GM18520 (cell line): ENCODE results near the gene COL18A1.
"Not testable (repeated sequence)": the region's sequence is repeated elsewhere in the genome, so short reads cannot be mapped to it uniquely, and the experiment has no call there.

Experiments
- ATAC-seq: cut with Tn5 transposase; IDR thresholded peaks from one replicate; pipeline ENCODE4 v1.9.1; 2021; ENCODE audit not compliant: unreplicated experiment

COL18A1 gene

GRCh38 chr21:45423968-45424853, 19.2 kb downstream of the COL18A1 start:
- ATAC-seq, result no peak

DNA sequence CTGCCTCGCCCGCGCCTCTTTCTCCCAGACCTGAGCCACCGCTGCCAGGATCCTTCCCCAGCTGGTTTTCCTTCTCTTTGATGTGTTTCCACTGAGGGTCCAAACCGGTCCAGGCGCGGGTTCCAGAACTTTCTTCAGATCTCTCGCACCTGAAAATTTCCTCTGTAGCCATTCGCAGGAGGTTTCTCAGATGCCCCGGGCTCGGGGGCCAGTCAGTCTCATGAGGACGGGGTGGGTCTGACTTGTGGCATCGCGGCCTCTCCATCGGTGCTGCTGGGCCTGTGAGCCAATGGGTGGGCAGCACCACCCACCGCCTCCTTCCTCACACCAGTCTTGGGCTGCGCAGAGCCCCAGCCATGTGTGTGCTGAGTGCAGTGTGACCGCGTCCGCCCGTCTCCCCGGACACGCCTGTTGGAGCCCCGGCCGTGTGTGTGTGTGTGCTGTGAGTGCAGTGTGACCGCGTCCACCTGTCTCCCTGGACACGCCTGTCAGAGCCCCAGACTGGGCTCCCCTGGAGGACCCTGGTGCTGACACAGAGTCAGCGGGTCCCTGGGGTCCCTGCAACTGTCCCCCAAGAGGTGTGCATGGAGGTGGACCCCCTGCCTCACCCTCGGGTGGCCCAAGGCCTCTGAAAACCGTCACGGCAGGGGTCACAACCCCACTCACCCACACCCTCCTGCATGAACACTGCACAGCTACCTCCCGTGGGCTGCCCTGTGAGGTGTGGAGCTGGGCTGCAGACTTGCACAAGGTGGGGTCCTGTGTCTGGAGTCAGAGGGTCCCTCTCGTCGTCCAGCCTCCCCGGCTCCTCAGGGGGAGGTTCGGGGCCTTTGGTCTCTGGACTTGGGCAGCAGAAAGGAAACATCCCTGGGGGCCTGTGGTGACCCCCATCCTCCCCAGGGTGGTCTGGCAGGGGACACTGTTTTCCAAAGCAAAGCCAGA, 20.2 kb downstream of the COL18A1 start:
- no peak for ATAC-seq

DNA sequence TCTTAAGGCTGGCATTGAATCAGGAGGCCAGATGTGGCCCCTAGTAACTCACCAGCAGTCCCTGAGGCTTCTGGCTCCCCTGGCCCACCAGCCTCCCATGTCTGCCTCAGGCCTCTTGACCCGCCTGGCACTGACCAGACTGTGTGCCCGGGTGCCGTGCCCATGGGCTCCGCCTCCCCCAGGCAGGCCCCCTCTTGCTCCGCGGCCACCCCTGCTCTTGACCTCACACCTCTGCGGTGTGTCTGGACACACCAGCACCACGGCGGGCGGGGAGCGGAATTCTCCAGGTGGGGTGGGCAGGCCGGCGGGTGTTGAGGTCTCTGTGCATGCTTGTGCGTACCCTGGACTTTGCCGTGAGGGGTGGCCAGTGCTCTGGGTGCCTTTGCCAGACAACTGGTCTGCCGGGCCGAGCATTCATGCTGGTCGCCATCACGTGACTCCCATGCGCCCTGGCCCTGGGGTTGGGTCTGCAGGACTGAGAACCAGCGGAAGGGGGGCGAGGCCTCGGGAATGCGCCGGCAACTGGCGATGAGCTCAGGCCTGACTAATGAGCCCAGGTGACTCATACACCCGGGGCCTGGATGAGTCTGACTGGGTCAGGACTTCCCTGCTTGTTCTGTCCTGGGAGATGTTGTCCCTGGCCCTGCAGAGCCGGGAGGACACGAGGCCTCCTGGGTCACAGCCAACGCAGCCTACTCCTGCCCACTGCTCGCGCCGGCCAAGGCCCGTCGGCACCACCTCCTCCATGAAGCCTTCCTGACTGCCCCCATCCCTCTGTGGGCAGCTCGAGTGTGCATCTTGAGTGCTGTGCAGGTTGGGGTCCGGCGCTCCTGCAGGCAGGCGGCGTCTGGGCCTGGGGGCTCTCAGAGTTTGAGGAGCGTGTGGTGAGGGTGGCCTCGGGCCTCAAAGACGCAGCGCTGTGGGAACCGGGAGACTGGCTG, 22.6 kb downstream of the COL18A1 start:
- no peak for ATAC-seq

DNA sequence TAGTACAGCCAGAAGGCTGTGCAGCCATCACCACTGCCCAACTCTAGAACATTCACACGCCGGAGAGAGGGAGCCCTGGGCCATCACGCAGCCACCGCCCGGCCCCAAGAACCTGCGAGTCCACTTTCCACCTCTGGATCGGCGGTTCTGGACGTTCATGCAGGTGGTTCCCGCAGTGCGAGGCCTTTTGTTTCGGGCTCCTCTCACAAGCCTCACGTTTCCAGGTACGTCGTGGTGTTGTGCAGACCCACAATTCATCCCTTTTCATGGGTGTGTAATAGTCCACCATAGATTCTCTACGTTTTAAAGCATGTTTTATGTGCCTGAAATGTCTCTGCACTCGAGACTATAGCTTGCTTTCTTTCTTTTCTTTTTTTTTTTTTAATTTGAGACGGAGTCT, 23.6 kb downstream of the COL18A1 start:
- ATAC-seq, result no peak

GRCh38 chr21:45429221-45430175, 24.5 kb downstream of the COL18A1 start:
- ATAC-seq, result no peak

DNA sequence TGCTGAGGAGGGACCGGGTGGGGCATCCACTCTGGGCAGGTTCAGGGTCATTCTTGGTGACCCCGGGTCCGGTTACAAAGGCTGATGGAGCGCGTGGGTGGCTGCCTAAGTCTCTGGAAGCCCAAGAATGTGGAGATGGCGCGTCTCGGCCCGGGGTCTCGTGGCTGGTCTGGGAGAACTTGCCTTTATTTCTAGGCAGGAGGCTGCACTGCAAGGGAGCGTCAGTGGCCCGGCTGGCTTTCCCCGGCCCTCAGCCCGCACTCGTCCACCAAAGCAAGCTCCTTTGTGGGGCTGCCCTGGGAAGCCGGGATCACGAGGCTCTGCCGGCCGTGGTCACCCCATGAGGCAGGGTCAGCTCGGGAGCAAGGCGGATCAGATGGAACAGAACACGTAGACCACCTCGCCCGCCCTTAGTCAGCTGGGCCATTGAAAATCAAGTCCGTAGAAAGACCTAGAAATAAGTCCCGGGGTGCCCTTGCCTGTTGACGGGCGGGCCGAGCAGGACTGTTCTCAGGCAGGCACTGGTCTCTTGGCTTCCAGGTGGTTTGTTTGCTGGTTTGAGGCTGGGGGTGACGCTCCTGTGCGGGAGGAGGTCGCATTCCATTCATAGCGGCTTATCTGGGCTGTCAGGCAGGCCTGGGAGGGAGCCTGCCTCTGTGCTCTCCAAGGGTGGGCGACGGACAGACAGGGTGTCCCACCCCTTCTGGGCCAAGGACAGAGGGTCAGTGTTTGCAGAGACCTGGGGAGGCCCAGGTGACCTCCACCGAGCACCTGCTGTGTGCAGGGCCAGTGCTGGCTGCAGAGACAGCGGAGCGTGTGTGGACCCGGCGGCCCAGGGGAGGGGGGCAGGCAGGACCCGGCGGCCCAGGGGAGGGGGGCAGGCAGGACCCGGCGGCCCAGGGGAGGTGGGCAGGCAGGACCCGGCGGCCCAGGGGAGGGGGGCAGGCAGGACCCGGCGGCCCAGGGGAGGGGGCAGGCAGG, 25.8 kb downstream of the COL18A1 start:
- ATAC-seq, result no peak

DNA sequence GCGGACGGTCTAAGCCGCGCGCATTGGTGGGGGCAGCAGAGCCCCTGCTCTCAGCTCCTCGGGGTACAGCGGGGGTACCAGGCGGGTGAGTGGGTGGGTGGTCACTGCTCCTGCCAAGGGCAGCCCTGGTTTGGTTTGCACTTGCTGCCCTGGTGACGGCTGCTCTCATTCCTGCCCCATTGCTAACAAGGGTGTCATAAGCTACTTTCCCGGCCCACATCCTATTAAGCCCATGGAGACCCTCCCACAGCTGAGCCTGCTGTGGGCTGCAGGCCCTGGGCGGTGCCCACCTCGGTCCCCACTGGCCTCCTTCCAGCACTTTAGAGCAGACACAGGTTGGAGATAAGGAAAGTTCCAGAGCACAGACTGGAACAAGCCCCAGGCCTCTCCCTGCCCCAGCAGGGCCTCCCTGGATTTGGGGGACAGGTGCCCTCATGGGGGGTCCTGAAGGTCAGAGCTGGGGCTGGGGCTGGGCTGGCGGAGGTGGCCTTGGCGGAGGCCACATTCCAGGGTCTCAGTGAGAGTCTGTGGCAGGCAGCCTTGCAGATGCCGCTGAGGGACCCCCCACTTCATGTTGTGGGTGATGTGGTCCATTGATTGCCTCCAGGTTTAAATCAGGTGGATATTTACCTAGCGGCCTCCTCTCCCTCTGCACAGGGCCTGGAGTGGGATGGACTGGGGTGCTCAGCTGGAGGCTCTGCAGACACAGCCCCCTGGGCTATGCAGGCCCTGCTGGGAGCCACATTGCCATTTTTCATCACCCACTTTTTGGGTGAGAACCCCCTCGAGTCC, 27.0 kb downstream of the COL18A1 start:
- ATAC-seq, result no peak

- ATAC-seq, result no peak
These were observed 27.8 kb downstream of the COL18A1 start for GRCh38 chr21:45432575-45433255.

DNA sequence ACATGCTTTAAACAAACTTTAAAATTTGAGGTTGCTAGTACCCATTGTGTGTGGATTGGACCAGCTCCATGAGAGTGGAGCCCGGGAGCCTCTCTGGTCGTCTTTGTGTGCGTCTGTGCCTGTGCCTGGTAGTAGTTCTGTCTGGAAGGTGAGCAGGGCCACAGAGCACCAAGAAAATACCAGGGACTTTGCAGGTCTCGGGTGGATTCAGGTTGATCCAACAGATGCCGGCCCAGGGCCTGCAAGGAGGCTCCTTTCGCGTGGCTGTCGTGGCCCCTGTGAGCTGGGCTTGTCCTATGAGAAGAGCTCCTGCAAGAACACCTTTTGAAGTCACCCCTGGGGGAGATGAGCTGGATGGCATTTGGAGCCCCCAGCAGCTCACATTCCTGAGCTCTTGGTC, 28.3 kb downstream of the COL18A1 start:
- ATAC-seq, result no peak

DNA sequence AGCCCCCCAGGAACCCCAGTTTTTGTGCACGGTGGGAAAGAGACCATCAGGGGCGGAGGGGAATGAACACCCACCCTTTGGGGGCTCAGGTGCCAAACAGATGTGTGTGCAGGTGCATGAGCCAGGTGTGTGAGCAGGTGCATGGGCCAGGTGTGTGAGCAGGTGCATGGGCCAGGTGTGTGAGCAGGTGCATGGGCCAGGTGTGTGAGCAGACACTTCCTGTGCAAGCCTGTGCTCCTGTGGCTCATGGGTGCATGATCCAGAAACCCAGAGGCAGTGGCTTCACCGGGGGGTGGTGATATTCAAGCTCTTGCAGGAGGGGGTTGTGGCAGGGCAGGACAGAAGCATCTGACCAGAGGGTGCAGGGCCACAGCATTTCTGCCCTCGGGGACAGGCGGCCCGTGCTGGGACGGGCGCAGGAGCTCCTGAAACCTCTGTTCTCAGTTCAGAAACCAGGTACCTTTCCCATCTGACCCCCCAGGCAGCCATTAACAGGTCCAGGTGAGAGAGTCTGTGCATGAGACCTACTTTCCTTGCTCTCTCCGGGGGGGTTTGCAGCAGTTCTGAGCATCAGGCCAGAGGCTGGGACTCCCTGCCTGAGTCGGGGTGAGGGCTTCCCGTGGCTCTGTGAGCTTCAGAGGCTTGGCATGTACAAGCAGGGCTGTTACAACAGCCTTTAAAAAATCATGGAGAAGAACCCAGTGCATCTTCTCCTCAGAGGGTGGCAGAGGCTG, 29.1 kb downstream of the COL18A1 start:
- ATAC-seq, result no peak

GRCh38 chr21:45434645-45435217, 29.8 kb downstream of the COL18A1 start:
- no peak for ATAC-seq

- no peak for ATAC-seq
These were observed 30.5 kb downstream of the COL18A1 start for GRCh38 chr21:45435405-45435981.

DNA sequence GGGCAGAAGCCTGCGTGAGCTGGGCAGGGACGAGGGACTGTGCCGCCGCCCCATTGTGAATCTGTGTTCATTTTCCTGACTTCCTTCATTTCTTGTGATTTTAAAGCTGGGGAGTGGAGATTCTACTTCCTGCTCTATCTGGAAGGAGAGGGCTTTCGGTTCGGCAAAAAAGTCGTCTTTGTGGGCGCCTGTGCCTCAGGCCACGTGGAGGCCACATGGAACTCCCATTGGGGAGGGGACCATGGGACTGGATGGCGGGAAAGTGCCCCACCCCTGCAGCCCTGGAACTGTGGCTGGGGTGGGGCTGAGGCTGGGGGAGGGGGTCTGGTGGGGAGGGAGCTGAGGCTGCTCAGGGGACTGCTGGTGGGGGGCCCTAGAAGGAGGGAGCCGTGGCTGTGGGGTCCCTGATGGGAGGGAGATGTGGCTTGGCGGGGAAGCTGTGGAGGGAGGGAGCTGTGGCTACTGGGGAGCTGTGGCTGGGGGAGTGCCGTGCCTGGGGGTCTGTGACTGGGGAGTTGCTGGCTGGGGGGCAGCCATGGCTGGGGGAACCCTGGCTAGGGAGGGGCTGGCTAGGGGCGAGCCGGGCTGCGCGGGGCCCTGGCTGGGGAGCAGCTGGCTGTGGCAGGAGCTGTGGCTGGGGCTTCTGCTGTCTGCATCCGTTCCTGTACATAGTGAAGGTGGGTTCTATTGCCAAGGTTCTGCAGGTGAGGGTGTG, 31.5 kb downstream of the COL18A1 start:
- ATAC-seq, result no peak

- not testable (repeated sequence) for ATAC-seq
These were observed 32.9 kb downstream of the COL18A1 start for GRCh38 chr21:45437844-45438243.
